ENCODE data around the gene SGTA.

SGTA gene

GRCh38 chr19:2739602-2740313 lies 43.3 kb downstream of the SGTA start, which contains the start of gene SLC39A3 (continued):
- TF ChIP-seq ZBTB44 (tag by site-specific recombination; IDR thresholded peaks at IDR 0.05) (peak; percentile 76; the same call in 1 of the 2 replicates), ZNF169 (tag by site-specific recombination; IDR thresholded peaks at IDR 0.05) (no peak), MEIS1 (CRISPR knock-in tag; IDR thresholded peaks at IDR 0.05; ENCODE audit: borderline replicate concordance) (no peak), ZBTB7A (tag by site-specific recombination; IDR thresholded peaks at IDR 0.05; ENCODE audit: low read depth) (peak; percentile 94), ZNF16 (tag by site-specific recombination; IDR thresholded peaks at IDR 0.05; ENCODE audit: low read depth) (no peak), ZNF19 (tag by site-specific recombination; IDR thresholded peaks at IDR 0.05; ENCODE audit: low read depth) (no peak), ZNF184 (tag by site-specific recombination; IDR thresholded peaks at IDR 0.05) (peak; percentile 90), HOXC10 (CRISPR knock-in tag; IDR thresholded peaks at IDR 0.05) (no peak), ZNF677 (tag by site-specific recombination; IDR thresholded peaks at IDR 0.05) (no peak), ZNF585B (tag by site-specific recombination; IDR thresholded peaks at IDR 0.05) (no peak), ZNF391 (tag by site-specific recombination; IDR thresholded peaks at IDR 0.05; ENCODE audit: borderline replicate concordance, low read depth) (peak; percentile 96), RBAK (tag by site-specific recombination; IDR thresholded peaks at IDR 0.05) (no peak; the same call in 1 of the 2 replicates), GLIS2 (tag by site-specific recombination; IDR thresholded peaks at IDR 0.05) (peak; percentile 72), ZNF561 (tag by site-specific recombination; IDR thresholded peaks at IDR 0.05; ENCODE audit: borderline replicate concordance) (peak; percentile 83; the same call in 1 of the 2 replicates), PRDM10 (tag by site-specific recombination; IDR thresholded peaks at IDR 0.05) (0 out of 2 replicates have a peak, but pooled peaks have one; percentile 22), ZNF600 (tag by site-specific recombination; IDR thresholded peaks at IDR 0.05) (no peak), ZSCAN23 (tag by site-specific recombination; IDR thresholded peaks at IDR 0.05) (peak; percentile 94), INSM2 (tag by site-specific recombination; IDR thresholded peaks at IDR 0.05) (peak; percentile 83), ZNF707 (tag by site-specific recombination; IDR thresholded peaks at IDR 0.05) (no peak), ZNF548 (tag by site-specific recombination; IDR thresholded peaks at IDR 0.05) (no peak)
- TF ChIP-seq, protein P1, sequence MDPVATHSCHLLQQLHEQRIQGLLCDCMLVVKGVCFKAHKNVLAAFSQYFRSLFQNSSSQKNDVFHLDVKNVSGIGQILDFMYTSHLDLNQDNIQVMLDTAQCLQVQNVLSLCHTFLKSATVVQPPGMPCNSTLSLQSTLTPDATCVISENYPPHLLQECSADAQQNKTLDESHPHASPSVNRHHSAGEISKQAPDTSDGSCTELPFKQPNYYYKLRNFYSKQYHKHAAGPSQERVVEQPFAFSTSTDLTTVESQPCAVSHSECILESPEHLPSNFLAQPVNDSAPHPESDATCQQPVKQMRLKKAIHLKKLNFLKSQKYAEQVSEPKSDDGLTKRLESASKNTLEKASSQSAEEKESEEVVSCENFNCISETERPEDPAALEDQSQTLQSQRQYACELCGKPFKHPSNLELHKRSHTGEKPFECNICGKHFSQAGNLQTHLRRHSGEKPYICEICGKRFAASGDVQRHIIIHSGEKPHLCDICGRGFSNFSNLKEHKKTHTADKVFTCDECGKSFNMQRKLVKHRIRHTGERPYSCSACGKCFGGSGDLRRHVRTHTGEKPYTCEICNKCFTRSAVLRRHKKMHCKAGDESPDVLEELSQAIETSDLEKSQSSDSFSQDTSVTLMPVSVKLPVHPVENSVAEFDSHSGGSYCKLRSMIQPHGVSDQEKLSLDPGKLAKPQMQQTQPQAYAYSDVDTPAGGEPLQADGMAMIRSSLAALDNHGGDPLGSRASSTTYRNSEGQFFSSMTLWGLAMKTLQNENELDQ (tag by site-specific recombination; IDR thresholded peaks at IDR 0.05; ENCODE audit: low read depth) = no peak
- TF ChIP-seq, protein P2, sequence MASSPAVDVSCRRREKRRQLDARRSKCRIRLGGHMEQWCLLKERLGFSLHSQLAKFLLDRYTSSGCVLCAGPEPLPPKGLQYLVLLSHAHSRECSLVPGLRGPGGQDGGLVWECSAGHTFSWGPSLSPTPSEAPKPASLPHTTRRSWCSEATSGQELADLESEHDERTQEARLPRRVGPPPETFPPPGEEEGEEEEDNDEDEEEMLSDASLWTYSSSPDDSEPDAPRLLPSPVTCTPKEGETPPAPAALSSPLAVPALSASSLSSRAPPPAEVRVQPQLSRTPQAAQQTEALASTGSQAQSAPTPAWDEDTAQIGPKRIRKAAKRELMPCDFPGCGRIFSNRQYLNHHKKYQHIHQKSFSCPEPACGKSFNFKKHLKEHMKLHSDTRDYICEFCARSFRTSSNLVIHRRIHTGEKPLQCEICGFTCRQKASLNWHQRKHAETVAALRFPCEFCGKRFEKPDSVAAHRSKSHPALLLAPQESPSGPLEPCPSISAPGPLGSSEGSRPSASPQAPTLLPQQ (tag by site-specific recombination; IDR thresholded peaks at IDR 0.05) = peak; percentile 87
- TF ChIP-seq, protein P3, sequence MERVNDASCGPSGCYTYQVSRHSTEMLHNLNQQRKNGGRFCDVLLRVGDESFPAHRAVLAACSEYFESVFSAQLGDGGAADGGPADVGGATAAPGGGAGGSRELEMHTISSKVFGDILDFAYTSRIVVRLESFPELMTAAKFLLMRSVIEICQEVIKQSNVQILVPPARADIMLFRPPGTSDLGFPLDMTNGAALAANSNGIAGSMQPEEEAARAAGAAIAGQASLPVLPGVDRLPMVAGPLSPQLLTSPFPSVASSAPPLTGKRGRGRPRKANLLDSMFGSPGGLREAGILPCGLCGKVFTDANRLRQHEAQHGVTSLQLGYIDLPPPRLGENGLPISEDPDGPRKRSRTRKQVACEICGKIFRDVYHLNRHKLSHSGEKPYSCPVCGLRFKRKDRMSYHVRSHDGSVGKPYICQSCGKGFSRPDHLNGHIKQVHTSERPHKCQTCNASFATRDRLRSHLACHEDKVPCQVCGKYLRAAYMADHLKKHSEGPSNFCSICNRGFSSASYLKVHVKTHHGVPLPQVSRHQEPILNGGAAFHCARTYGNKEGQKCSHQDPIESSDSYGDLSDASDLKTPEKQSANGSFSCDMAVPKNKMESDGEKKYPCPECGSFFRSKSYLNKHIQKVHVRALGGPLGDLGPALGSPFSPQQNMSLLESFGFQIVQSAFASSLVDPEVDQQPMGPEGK (tag by site-specific recombination; IDR thresholded peaks at IDR 0.05) = peak; percentile 51; the same call in 1 of the 2 replicates
- TF ChIP-seq, protein P4, sequence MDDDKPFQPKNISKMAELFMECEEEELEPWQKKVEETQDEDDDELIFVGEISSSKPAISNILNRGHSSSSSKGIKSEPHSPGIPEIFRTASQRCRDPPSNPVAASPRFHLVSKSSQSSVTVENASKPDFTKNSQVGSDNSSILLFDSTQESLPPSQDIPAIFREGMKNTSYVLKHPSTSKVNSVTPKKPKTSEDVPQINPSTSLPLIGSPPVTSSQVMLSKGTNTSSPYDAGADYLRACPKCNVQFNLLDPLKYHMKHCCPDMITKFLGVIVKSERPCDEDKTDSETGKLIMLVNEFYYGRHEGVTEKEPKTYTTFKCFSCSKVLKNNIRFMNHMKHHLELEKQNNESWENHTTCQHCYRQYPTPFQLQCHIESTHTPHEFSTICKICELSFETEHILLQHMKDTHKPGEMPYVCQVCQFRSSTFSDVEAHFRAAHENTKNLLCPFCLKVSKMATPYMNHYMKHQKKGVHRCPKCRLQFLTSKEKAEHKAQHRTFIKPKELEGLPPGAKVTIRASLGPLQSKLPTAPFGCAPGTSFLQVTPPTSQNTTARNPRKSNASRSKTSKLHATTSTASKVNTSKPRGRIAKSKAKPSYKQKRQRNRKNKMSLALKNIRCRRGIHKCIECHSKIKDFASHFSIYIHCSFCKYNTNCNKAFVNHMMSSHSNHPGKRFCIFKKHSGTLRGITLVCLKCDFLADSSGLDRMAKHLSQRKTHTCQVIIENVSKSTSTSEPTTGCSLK (tag by site-specific recombination; IDR thresholded peaks at IDR 0.05) = no peak
